NCI-H2227 (cell line): ENCODE results near the gene POLK.

ENCODE experiments used
- DNase-seq: peaks from one replicate; lab custom pipeline; 2025; ENCODE audit not compliant: unreplicated experiment; lab: John Stamatoyannopoulos, UW

Gene POLK

GRCh38 chr5:75639535-75640311, 128.0 kb downstream of the POLK start:
- DNase-seq: no peak

- DNase-seq: no peak
These were observed 128.7 kb downstream of the POLK start for GRCh38 chr5:75640395-75640794.

GRCh38 chr5:75640826-75641225, 129.1 kb downstream of the POLK start:
- no peak for DNase-seq

- no peak for DNase-seq
These were observed 137.0 kb downstream of the POLK start for GRCh38 chr5:75648712-75649111.
